M059J (cell line): ENCODE data around the gene FBXO36. TPM values are rescaled to one million over a fixed set of nuclear protein-coding genes. Genes with fewer than 3 reads are reported as not detected.
"Not testable (repeated sequence)": the region's sequence is repeated elsewhere in the genome, so short reads cannot be mapped to it uniquely, and the experiment has no call there.

Experiments
- DNase-seq: peaks from one replicate; pipeline ENCODE4 v3.0.0-alpha.2; 2012; ENCODE audit warnings: low read depth
- total RNA-seq: library from RNA; depleted of rRNA; stranded (reverse); fragments of >200 nt; shearing (Covaris generic); gene quantifications from 2 replicates; pipeline ENCODE4 v1.2.3, GENCODE V29; 2014

Gene FBXO36
- total RNA-seq, 1 experiment from 2014 or later = 2.5 TPM

GRCh38 chr2:229910832-229911412, 11.4 kb upstream of the FBXO36 start:
- DNase-seq = peak; percentile 26

- DNase-seq = no peak
Observed at GRCh38 chr2:229914171-229914570, 8.1 kb upstream of the FBXO36 start.

- DNase-seq = no peak
Observed at GRCh38 chr2:229917793-229918192, 4.5 kb upstream of the FBXO36 start.

DNA sequence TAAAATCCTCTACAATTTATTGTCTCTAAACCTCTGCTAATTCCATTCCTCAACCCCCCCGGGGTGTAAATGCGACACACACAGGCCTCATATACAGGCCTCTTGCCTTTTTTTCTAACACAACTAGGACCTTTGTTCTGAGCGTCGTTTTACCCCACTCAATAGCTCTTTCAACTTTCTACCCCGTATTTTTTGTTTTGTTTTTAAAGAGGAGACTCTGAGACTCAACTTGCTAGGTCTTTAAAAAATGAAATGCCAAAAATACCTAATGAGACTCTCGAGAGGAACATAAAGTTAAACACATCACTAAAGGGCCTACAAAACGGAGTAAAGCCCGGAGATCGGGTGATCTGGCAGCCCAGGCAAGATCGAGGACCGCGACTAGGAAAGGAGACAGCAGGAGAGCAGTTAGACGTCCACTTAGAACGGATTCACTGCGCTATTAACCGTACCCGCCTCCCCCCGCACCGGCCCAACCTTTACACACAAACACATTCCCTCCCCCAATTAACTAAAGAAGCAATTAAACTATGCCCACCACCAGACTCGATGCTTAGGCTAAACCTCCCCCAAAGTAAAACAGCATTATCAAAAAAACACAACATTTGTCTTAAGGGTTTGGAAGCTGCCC, 2.2 kb upstream of the FBXO36 start:
- DNase-seq = no peak

DNA sequence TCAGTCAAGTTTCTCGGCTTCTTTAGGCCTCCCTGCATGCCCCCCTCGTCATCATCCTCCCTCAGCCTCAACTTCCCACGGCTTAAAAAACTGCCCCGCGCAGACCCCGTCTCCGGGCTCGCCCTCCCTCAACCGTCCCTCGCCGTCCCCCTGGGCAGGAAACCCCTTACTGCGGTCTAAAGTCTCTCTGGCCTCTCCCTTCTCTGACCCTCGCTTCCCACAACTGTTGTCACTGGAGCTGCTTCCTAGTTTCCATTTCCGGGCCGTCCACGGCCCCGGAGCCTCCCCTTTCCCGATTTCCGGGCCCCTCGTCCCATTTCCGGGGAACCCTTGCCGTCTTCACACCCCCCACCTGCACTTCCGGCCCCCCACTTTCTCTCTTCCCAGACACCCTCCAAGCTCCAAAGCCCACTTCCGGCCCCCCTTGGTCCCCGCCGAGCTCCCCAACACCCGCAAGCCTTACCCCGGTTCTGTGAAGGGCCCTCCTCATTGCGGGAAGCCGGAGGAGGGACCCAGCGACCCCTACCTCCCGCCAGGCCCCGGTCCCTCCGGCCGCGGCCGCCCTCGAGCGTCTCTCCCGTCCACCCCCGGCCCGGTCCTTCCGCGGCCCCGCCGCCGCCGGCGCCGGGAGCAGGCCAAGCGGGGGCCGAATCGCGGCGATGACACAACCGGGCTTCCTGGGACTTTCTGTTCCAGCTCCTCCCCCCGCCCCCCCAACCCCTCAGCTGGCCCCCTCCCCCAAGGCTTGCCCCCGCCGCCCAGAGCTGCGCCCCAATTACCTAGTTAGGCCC, 1.0 kb upstream of the FBXO36 start:
- DNase-seq = peak; percentile 80

DNA sequence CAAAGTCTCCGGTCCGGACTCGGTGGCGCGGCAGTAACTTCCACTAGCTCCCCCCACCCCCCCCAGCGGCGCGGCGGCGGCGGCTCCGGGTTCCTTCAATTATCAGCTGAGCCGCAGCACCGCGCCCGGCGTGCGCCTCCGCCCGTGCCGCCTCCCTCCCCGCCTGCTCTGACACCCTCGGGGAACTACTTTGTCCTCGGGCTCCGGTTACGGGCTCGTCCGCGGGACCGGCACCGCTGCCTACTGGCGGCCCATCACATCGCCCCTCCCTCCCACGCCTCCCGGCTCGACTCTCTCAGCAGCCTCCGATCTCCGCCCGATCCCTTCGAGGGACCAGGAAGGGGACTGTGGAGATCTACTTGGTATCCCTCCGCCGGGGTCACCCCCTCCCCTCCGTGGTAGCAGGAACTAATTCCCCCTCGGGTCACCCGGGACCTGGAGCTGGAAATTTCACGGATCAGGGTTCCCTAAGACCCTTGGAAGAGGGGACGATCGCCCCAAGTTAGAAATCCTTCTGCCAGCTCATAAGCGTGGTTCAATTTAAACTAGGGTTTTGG, 333 bp upstream of the FBXO36 start, which contains the start of gene TRIP12:
TSS of gene TRIP12 (minus strand) at position 118 of the 557 bp plus-strand sequence. CDS start 41,930 bp downstream, outside the sequence.
- peak; percentile 93 for DNase-seq

GRCh38 chr2:229924541-229924940, 2.2 kb downstream of the FBXO36 start:
- not testable (repeated sequence) for DNase-seq

DNA sequence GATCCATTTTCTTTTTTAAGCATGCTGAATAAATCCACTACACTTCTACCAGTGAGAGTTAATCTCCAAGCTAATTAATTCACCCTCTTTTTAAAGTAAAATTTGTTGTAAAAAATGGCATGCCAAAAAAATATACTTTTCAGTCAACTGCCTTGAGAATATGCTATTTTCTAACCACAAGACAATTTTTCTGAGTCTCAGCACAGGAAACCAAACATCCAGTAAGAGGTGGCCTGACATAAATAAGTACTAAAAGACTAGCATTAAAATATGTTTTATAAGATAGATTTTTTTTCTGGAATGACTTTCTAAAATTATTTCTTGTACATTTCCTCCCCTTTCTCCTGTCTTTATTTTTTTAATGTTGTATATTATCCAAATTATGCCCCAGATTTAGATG, 2.9 kb downstream of the FBXO36 start:
- DNase-seq = no peak

DNA sequence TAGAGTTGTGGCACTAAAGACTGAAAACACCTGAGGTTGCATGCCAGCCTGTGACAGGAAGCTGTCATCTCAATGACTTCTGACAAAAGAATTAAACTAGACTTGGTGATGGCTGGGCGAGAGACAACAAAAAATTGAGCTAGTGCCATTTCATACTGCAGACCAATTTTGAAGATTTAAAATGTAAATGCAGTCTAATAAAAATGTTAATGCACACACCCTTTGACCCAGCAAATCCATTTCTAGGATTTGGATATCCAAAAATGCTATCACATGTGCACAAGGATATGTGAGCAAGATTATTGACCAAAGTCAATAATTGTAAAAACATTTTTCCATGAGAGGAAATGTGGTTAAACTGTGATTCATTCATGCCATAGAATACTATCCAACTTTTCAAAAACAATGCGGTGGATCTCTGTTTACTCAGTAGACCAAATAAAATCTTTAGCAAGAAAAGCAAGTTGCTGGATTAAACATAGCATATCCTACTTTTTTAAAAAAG, 5.6 kb downstream of the FBXO36 start:
- peak; percentile 57 for DNase-seq

GRCh38 chr2:229930656-229931055, 8.4 kb downstream of the FBXO36 start:
- DNase-seq = no peak

GRCh38 chr2:229931241-229931640, 8.9 kb downstream of the FBXO36 start:
- DNase-seq = no peak

GRCh38 chr2:229937537-229937936, 15.2 kb downstream of the FBXO36 start:
- no peak for DNase-seq

DNA sequence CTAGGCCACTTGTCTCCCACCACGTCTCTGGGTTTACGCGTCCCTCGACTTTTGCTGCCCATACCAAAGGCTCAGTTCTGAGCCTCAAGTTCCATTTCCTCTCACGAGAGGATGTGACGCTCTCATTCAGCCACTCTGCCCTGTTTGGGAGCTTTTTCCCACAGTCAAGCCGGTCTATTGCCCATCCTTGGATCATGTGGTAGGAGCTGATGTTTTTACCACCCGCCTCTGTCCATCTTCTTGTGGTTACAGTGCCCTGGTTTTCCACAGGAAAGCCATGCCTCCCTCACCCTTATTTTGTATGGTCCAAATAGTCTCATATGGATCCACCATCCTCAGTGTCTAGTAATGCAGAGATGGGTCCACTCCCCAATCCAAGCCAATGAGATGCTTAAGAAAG, 20.4 kb downstream of the FBXO36 start:
- no peak for DNase-seq

- DNase-seq = no peak
Observed at GRCh38 chr2:229943171-229943570, 20.9 kb downstream of the FBXO36 start.

GRCh38 chr2:229943770-229944449, 21.6 kb downstream of the FBXO36 start:
- no peak for DNase-seq

DNA sequence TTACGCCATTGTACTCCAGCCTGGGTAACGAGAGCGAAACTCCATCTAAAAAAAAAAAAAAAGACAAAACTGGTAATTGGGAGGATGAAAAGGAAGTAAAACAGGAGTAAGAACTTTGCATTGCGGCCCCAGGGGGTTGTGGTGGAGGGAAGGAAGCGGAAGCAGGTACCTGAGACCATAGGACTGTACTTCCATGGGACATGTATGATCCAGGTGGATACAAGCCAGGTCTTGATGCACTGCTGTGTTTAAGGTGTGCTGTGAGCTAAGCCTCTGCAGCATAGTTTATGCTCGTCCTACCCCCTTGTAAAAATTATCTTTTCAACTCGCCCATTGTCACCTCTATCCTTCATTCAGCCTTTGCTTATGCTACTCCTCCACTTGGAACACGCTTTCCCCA, 23.7 kb downstream of the FBXO36 start:
- DNase-seq = no peak

DNA sequence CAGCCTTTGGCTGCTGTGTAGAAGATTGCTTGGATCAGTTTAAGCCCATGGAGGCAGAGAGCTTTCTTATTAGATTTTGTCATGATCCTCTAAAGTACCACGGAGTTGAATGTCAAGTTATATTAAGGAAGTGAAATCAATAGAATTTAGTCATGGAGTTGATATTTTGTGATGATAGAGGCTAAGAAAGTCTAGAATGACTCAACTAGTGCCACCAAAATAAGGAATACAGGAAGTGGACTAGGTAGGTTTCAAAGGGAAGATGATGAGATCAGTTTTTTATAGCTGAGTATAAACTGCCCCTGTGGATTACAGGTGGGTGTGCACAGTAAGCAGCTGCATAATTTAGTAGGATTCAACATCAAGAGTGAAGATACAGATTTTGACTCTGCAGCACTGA, 25.2 kb downstream of the FBXO36 start:
- DNase-seq = no peak

DNA sequence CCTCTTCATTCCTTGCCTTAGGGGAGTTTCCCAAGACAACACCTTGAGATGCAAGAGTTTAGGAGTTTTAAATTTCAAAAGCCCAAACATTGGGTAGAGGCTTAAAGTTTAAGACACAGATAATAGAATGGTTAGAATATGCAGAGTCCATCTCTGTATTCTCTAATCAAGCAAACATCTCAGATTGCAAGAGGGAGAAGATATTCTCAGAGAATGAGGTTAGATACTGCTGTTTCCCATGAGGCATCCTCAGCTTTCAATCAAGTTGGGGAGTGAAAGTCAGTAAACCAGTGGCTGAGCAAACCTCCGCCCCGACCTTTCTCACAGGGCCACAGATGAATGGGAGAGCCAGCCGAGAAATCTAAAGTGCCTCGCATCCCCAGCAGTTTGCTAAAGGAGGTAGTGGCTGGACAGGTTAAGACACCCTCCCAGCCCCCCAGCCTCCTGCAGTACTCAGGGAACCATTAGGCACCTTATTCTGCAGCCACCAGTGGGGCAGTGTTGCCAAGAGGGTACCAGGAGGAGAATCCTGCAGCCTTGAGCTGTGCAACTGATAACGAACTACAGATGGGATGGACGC, 30.0 kb downstream of the FBXO36 start:
- no peak for DNase-seq

GRCh38 chr2:229955663-229956062, 33.4 kb downstream of the FBXO36 start:
- DNase-seq = no peak

DNA sequence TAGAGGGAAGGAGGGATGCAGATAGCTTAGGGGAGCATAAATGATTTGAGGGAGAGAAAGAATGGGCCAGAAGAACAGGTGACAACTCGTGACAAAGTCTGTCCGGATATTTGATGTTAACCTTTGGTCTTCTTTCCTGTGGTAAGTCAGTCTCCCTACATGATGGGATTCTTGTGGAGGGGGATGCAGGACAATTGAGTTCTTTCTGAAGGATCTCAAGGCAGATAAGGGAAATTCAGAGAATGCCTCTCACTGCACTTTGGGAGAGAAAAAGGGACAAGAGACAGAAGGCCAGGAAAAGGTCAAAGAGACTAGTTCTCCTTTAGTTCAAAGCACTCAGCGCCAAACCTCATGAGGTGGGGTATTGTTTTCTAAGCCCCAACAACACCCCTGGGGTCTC, 34.2 kb downstream of the FBXO36 start:
- no peak for DNase-seq

- DNase-seq = not testable (repeated sequence)
Observed at GRCh38 chr2:229963596-229963995, 41.3 kb downstream of the FBXO36 start.
